Measurements from ENCODE around the gene PRKCA. TPM values are rescaled to one million over a fixed set of nuclear protein-coding genes. Genes with fewer than 3 reads are reported as not detected.

The PRKCA gene
- polyA plus RNA-seq, 2 of the 4 experiments (the other 2 are of a cell fraction): 28.8 to 65.0 TPM

DNA sequence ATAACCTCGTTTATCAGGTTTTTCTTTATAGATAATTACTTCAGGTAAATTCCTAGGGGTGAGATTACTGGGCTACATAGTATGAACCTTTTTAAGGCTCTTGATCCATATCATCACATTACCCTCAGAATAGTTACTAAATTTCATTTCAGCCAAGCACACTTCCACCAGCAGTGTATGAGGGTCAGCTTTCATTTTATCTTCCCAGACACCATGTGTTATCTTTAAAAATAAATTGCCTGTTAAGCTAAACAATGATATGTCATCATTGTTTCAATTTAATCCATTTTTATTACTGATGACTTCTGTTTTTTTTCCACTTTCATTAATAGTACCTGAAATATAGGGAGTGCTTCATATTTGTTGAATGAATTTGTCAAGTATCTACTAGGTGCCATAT lies 33.4 kb downstream of the PRKCA start:
- 79% methylated on average over 1 of the region's 1 CpG for WGBS (ENCODE audit: missing lambda C conversion rate)
- no peak overlapping the region for H3K4me2 ChIP-seq

DNA sequence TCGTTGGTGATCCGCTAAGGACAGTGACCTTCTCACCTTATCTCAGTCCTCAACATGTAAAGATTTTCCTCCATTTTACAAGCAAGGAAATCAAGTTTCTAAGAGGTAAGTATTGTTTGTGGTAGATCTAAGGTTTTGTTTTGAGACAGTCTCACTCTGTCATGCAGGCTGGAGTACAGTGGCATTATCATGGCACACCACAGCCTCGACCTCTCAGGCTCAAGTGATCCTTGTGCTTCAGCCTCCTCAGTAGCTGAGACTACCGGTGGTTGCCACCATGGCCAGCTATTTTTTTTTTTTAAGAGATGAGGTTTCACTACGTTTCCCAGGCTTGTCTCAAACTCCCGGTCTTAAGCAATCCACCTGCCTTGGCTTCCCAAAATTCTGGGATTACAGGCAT lies 34.9 kb downstream of the PRKCA start:
- FAIRE-seq (no peak), ATAC-seq (no peak), DNase-seq (ENCODE audit: low read depth in 1 of 2, low spot score in 1 of 2) (no peak)
- Histone ChIP-seq H3K9me3 (no peaks in the 10 kb centered on the region), H3K27ac (no peak overlapping the region), H3K4me1 (peaks cover 29% of the 10 kb centered on the region), H3K4me2 (no peak overlapping the region), H3K4me3 (no peak overlapping the region)
- 87% methylated on average over 6 of the region's 6 CpGs for WGBS (ENCODE audit: missing lambda C conversion rate)
- ChIA-PET POLR2A (no interaction called here), CTCF (interaction anchor here (0.6 to 0.8 kb wide), 3 partner anchors 11 to 87 kb away, joined by 3 read pairs; no protein-coding TSS in a partner anchor)
- TF ChIP-seq, protein P1, sequence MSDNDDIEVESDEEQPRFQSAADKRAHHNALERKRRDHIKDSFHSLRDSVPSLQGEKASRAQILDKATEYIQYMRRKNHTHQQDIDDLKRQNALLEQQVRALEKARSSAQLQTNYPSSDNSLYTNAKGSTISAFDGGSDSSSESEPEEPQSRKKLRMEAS (IDR thresholded peaks at IDR 0.05): no peak
- TF ChIP-seq, protein P2, sequence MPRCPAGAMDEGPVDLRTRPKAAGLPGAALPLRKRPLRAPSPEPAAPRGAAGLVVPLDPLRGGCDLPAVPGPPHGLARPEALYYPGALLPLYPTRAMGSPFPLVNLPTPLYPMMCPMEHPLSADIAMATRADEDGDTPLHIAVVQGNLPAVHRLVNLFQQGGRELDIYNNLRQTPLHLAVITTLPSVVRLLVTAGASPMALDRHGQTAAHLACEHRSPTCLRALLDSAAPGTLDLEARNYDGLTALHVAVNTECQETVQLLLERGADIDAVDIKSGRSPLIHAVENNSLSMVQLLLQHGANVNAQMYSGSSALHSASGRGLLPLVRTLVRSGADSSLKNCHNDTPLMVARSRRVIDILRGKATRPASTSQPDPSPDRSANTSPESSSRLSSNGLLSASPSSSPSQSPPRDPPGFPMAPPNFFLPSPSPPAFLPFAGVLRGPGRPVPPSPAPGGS (IDR thresholded peaks at IDR 0.05): no peak
- TF ChIP-seq CBX8 (IDR thresholded peaks at IDR 0.05): no peak
- no peak for TF ChIP-seq FOSB (CRISPR knock-in tag; IDR thresholded peaks at IDR 0.05)
- TF ChIP-seq HDAC2 (IDR thresholded peaks at IDR 0.05): no peak
- TF ChIP-seq, protein P3, sequence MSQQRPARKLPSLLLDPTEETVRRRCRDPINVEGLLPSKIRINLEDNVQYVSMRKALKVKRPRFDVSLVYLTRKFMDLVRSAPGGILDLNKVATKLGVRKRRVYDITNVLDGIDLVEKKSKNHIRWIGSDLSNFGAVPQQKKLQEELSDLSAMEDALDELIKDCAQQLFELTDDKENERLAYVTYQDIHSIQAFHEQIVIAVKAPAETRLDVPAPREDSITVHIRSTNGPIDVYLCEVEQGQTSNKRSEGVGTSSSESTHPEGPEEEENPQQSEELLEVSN (IDR thresholded peaks at IDR 0.05; ENCODE audit: borderline replicate concordance, low read depth): no peak

More for the DNA sequence above, 33.4 kb downstream of the PRKCA start:
- H3K27ac ChIP-seq: no peak overlapping the region
- ATAC-seq (no peak), FAIRE-seq (no peak), DNase-seq (ENCODE audit: low read depth in 1 of 2, low spot score in 1 of 2) (no peak)
- ChIA-PET CTCF (no interaction called here), POLR2A (no interaction called here)
- H3K4me3 ChIP-seq: no peak overlapping the region
- H3K4me1 ChIP-seq: peaks cover 15% of the 10 kb centered on the region; the same call in 2 of the 3 replicates
- H3K9me3 ChIP-seq: no peaks in the 10 kb centered on the region
- TF ChIP-seq, protein P4, sequence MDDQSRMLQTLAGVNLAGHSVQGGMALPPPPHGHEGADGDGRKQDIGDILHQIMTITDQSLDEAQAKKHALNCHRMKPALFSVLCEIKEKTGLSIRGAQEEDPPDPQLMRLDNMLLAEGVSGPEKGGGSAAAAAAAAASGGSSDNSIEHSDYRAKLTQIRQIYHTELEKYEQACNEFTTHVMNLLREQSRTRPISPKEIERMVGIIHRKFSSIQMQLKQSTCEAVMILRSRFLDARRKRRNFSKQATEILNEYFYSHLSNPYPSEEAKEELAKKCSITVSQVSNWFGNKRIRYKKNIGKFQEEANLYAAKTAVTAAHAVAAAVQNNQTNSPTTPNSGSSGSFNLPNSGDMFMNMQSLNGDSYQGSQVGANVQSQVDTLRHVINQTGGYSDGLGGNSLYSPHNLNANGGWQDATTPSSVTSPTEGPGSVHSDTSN (IDR thresholded peaks at IDR 0.05): no peak
- TF ChIP-seq CBX8 (IDR thresholded peaks at IDR 0.05) (no peak), NR3C1 (IDR thresholded peaks at IDR 0.05) (no peak), KDM5A (IDR thresholded peaks at IDR 0.05) (no peak), ZSCAN20 (CRISPR knock-in tag; IDR thresholded peaks at IDR 0.05) (no peak), CHD2 (IDR thresholded peaks at IDR 0.05; ENCODE audit: low read length, partially characterized antibody) (no peak), ZC3H11A (IDR thresholded peaks at IDR 0.05) (no peak), PHF8 (IDR thresholded peaks at IDR 0.05; ENCODE audit: borderline replicate concordance, low read depth) (no peak), MYC (IDR thresholded peaks at IDR 0.05; ENCODE audit: borderline replicate concordance, low read length) (no peak), POLR2AphosphoS2 (conservative IDR thresholded peaks at IDR 0.05; ENCODE audit: low read length) (no peak)
- TF ChIP-seq, protein P5, sequence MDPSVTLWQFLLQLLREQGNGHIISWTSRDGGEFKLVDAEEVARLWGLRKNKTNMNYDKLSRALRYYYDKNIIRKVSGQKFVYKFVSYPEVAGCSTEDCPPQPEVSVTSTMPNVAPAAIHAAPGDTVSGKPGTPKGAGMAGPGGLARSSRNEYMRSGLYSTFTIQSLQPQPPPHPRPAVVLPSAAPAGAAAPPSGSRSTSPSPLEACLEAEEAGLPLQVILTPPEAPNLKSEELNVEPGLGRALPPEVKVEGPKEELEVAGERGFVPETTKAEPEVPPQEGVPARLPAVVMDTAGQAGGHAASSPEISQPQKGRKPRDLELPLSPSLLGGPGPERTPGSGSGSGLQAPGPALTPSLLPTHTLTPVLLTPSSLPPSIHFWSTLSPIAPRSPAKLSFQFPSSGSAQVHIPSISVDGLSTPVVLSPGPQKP (IDR thresholded peaks at IDR 0.05; ENCODE audit: low read depth, low read length): no peak

DNA sequence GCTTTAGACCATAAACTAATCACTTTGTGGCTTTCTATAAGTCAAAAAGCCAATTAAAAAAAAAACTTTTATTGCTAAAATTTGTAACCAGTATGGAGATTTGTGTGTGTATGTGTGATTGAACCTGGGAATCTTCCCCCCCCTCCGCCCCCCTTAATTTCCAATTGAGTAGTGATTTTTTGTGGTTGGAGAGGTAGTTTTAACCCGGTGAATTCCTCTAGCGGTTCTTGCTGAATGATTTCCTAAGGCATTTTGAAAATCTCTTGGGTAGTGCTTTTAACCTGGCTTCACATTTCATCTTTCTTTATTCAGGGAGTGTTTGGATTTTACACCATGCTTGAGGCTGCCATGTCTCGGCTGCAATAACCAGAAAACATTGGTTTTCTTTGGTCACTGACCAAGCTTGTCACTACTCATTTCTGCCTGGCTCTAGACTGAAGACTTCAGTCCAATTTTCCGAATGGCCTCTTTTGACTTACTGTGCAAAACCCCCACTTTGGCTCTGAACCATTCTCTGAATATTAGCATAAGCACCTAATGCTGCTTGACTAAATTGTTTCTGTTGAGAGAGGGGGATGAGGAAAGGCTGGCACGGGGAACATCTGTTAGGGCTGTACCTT lies 35.6 kb downstream of the PRKCA start:
- FAIRE-seq (no peak), DNase-seq (ENCODE audit: low read depth in 1 of 2, low spot score in 1 of 2) (no peak), ATAC-seq (no peak)
- Histone ChIP-seq H3K4me1 (peaks cover 36% of the 10 kb centered on the region), H3K4me3 (no peak overlapping the region), H3K9me3 (no peaks in the 10 kb centered on the region), H3K4me2 (no peak overlapping the region), H3K27ac (no peak overlapping the region)
- POLR2A ChIA-PET: no interaction called here
- CTCF ChIA-PET: interaction anchor here (0.6 to 2.1 kb wide), 6 partner anchors 8 to 229 kb away, joined by 3 to 7 read pairs (median 4); no protein-coding TSS in a partner anchor
- WGBS (ENCODE audit: missing lambda C conversion rate): 89% methylated on average over 6 of the region's 6 CpGs
- TF ChIP-seq SMC3 (IDR thresholded peaks at IDR 0.05) (no peak), ZFP36 (IDR thresholded peaks at IDR 0.05; ENCODE audit: borderline replicate concordance, partially characterized antibody) (no peak), MAFK (IDR thresholded peaks at IDR 0.05; ENCODE audit: partially characterized antibody) (no peak)
